Hepatocyte (in vitro differentiated cells): Measurements from ENCODE around the gene DSC2. TPM values are rescaled to one million over a fixed set of nuclear protein-coding genes. Genes with fewer than 3 reads are reported as not detected.
A peak's percentile ranks its signal among the peaks of the same experiment; 100 is the strongest.

ENCODE experiments used
- DNase-seq: peaks from one replicate; pipeline ENCODE4 v3.0.0-alpha.2; 2016; ENCODE audit warnings: low spot score
- H2AFZ ChIP-seq: fragments of 200-600 bp; sonication (generic); 2 replicates; pipeline ENCODE4 v1.6.0; 2016; ENCODE audit warnings: antibody characterized with exemption, mild to moderate bottlenecking
- H3K27ac ChIP-seq: fragments of 200-600 bp; sonication (generic); 2 replicates; pipeline ENCODE4 v1.5.1; 2016; ENCODE audit warnings: mild to moderate bottlenecking
- H3K27me3 ChIP-seq: fragments of 200-600 bp; sonication (generic); 2 replicates; pipeline ENCODE4 v1.6.1; 2016
- H3K36me3 ChIP-seq: fragments of 200-600 bp; sonication (generic); replicated peaks from 2 replicates; pipeline ENCODE4 v1.5.1; 2016; ENCODE audit warnings: low read depth; ENCODE audit not compliant: insufficient read depth
- H3K4me1 ChIP-seq: fragments of 200-600 bp; sonication (generic); 2 replicates; pipeline ENCODE4 v1.5.1; 2016; ENCODE audit warnings: mild to moderate bottlenecking, moderate library complexity; ENCODE audit not compliant: insufficient read depth
- H3K4me2 ChIP-seq: fragments of 200-600 bp; sonication (generic); 2 replicates; pipeline ENCODE4 v1.6.0; 2016
- H3K4me3 ChIP-seq: fragments of 200-600 bp; sonication (generic); 2 replicates; pipeline ENCODE4 v1.5.1; 2016; ENCODE audit warnings: mild to moderate bottlenecking
- H3K79me2 ChIP-seq: fragments of 200-600 bp; sonication (generic); 2 replicates; pipeline ENCODE4 v1.6.0; 2017; ENCODE audit warnings: mild to moderate bottlenecking
- H3K9me2 ChIP-seq: fragments of 200-600 bp; sonication (generic); replicated peaks from 2 replicates; pipeline ENCODE4 v1.6.0; 2017; ENCODE audit warnings: mild to moderate bottlenecking; ENCODE audit not compliant: insufficient read depth
- H3K9me3 ChIP-seq: fragments of 200-600 bp; sonication (generic); 2 replicates; pipeline ENCODE4 v1.5.1; 2016; ENCODE audit warnings: low read depth, mild to moderate bottlenecking
- H4K20me1 ChIP-seq: fragments of 200-600 bp; sonication (generic); 2 replicates; pipeline ENCODE4 v1.6.0; 2016; ENCODE audit warnings: mild to moderate bottlenecking; ENCODE audit not compliant: insufficient read depth, poor library complexity, severe bottlenecking
- EZH2 ChIP-seq: fragments of 200-600 bp; sonication (generic); IDR thresholded peaks from 2 replicates; pipeline ENCODE4 v1.6.1; 2016; ENCODE audit warnings: antibody characterized with exemption, mild to moderate bottlenecking, borderline replicate concordance
- EZH2phosphoT487 ChIP-seq: fragments of 200-600 bp; sonication (generic); IDR thresholded peaks from one replicate; pipeline ENCODE4 v1.6.1; 2018; ENCODE audit warnings: antibody characterized with exemption, mild to moderate bottlenecking, low read depth, moderate library complexity; ENCODE audit not compliant: unreplicated experiment, severe bottlenecking
- WGBS: methylation state at CpG from one replicate; pipeline ENCODE4 v1.1.6; 2016; ENCODE audit warnings: low lambda C conversion rate; ENCODE audit errors: missing lambda C conversion rate; 5-methylcytosine and 5-hydroxymethylcytosine counted together
- polyA plus RNA-seq: library from polyadenylated mRNA; unstranded; fragments of >200 nt; fragmentation: Nextera tagmentation; extraction: Ambion mirVana; gene quantifications from 2 replicates; pipeline ENCODE4 v1.2.1, GENCODE V29; 2016
- total RNA-seq: library from RNA; depleted of rRNA; stranded (reverse); fragments of >200 nt; gene quantifications from 2 replicates; pipeline ENCODE4 v1.2.3, GENCODE V29; 2014
- TF ChIP-seq, protein P1 (sequence below): fragments of 200-600 bp; sonication (generic); IDR thresholded peaks from 2 replicates; pipeline ENCODE4 v1.5.1; 2016; ENCODE audit warnings: antibody characterized with exemption, mild to moderate bottlenecking; ENCODE audit not compliant: poor library complexity

The DSC2 gene
- total and polyA plus RNA-seq, 2 experiments from 2014 or later, result 28.7 to 59.6 TPM

- no peaks in the 10 kb centered on the region for H4K20me1 ChIP-seq
- WGBS, result 90% methylated on average over 3 of the region's 3 CpGs
- H3K4me2 ChIP-seq, result no peak overlapping the region
- no peak overlapping the region for H3K27ac ChIP-seq
- H3K79me2 ChIP-seq, result peaks cover 10% of the 10 kb centered on the region
- no peaks in the 10 kb centered on the region for H3K9me3 ChIP-seq
- H3K36me3 ChIP-seq, result no peaks in the 10 kb centered on the region
- H3K9me2 ChIP-seq, result no peaks in the 10 kb centered on the region
- DNase-seq, result no peak
- no peak overlapping the region for H3K4me3 ChIP-seq
- no peak overlapping the region for H2AFZ ChIP-seq
- TF ChIP-seq, protein P1, sequence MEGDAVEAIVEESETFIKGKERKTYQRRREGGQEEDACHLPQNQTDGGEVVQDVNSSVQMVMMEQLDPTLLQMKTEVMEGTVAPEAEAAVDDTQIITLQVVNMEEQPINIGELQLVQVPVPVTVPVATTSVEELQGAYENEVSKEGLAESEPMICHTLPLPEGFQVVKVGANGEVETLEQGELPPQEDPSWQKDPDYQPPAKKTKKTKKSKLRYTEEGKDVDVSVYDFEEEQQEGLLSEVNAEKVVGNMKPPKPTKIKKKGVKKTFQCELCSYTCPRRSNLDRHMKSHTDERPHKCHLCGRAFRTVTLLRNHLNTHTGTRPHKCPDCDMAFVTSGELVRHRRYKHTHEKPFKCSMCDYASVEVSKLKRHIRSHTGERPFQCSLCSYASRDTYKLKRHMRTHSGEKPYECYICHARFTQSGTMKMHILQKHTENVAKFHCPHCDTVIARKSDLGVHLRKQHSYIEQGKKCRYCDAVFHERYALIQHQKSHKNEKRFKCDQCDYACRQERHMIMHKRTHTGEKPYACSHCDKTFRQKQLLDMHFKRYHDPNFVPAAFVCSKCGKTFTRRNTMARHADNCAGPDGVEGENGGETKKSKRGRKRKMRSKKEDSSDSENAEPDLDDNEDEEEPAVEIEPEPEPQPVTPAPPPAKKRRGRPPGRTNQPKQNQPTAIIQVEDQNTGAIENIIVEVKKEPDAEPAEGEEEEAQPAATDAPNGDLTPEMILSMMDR, result no peak
- TF ChIP-seq EZH2phosphoT487 (no peak), EZH2 (no peak)
- peaks cover 3% of the 10 kb centered on the region for H3K4me1 ChIP-seq
- H3K27me3 ChIP-seq, result no peaks in the 10 kb centered on the region
Measured at GRCh38 chr18:31104444-31104843, 2.2 kb upstream of the DSC2 start.

DNA sequence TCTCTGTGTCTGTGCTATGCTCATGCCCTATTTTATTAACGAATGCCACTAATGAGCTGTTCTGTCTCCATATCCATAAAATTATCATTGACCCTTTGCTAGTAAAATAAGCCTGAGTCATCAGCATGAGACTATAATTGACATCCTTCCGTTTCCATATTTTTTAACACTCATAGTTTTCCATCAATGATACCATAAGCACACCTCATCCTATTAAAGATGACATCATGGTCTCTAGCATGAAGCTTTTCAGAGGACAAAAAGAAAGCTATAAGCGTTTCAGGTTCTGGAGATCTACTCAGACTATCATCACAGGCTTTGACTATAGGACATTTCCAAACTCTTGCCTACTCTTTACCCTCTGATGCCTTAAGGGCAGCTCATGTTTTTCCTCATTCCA, 1.2 kb upstream of the DSC2 start:
- H3K4me1 ChIP-seq, result peaks cover 3% of the 10 kb centered on the region
- H2AFZ ChIP-seq, result no peak overlapping the region
- H4K20me1 ChIP-seq, result no peaks in the 10 kb centered on the region
- H3K79me2 ChIP-seq, result peaks cover 20% of the 10 kb centered on the region
- no peak overlapping the region for H3K4me3 ChIP-seq
- no peak for DNase-seq
- TF ChIP-seq EZH2phosphoT487 (no peak), EZH2 (no peak)
- TF ChIP-seq, protein P1, result no peak
- no peaks in the 10 kb centered on the region for H3K9me3 ChIP-seq
- H3K4me2 ChIP-seq, result no peak overlapping the region
- H3K9me2 ChIP-seq, result no peaks in the 10 kb centered on the region
- peak overlapping the region; percentile 99 for H3K27ac ChIP-seq
- H3K27me3 ChIP-seq, result no peaks in the 10 kb centered on the region
- H3K36me3 ChIP-seq, result no peaks in the 10 kb centered on the region
- 78% methylated on average over 3 of the region's 3 CpGs for WGBS

DNA sequence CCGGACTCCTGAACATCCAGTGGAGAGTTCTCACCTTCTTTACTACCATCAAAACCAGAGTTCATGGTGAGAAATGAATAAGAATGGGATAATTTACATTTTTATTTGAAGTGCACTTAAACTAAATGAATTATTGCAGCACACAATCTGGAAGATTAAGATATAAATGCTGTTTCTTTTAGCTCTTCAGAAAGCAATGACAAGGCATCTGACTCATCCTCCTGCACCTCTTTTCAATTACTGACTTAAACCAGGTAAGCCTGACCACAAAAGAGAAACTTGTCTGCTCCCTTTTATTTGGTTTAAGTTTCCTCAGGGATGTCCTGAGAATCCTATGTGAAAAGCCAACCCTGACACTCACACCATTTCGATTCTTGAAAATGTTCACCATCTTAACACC, 720 bp upstream of the DSC2 start:
- H3K9me2 ChIP-seq, result no peaks in the 10 kb centered on the region
- DNase-seq, result peak; percentile 15
- 68% methylated on average over 2 of the region's 2 CpGs for WGBS

DNA sequence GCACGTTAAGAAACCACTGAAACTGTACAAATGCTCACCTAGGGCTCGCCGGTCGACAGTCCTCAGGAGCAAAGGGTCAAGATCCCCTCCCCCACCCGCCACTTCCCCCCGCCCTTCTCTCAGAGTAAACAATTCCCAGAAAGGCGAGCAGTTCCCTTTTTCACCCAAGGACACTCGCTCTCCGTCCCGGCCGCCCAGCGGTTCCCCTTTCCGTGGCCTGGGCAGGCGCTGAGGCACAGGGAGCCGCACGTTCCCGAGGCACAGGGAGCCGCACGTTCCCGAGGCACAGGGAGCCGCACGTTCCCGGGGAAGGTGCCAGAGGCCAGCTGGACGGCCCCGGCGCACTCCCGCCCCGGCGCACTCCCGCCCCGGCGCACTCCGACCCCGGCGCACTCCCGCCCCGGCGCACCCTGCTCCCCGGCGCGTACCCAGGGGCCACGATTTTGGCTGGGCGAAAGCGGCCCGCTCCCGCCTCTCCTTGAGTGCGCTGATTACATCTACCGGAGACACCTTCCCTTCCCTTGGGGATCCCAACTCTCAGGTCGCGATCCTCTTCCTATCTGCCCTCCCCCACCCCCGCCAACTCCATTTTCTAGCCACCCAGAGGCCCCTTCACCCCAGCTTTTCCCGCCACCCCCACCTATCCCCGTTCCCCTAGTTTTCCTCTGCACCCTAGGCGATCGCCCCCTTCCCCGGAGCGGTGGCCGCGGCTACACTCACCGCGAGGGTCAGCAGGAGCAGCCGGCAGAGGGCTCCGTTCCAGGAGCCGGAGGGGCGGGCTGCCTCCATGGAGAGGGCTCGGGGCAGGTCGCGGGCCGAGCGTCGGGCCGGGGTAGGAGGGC, 817 bp downstream of the DSC2 start:
- peaks cover 40% of the 10 kb centered on the region for H3K79me2 ChIP-seq
- H3K4me3 ChIP-seq, result peak overlapping the region; percentile 84
- peak overlapping the region; percentile 54 for H2AFZ ChIP-seq
- 1% methylated on average over 40 of the region's 72 CpGs for WGBS
- DNase-seq, result peak; percentile 82
- H3K9me2 ChIP-seq, result no peaks in the 10 kb centered on the region
- peak overlapping the region; percentile 80 for H3K4me2 ChIP-seq
- TF ChIP-seq, protein P1, result peak; percentile 32
- no peak for TF ChIP-seq EZH2phosphoT487
- H3K36me3 ChIP-seq, result no peaks in the 10 kb centered on the region
- H3K4me1 ChIP-seq, result peaks cover 3% of the 10 kb centered on the region
- no peaks in the 10 kb centered on the region for H3K9me3 ChIP-seq
- peak overlapping the region; percentile 99 for H3K27ac ChIP-seq
- H3K27me3 ChIP-seq, result no peaks in the 10 kb centered on the region
- H4K20me1 ChIP-seq, result no peaks in the 10 kb centered on the region

More for the DNA sequence above, 720 bp upstream of the DSC2 start:
- Histone ChIP-seq H3K4me2 (peak overlapping the region; percentile 80), H2AFZ (peak overlapping the region; percentile 54), H3K36me3 (no peaks in the 10 kb centered on the region), H3K4me3 (no peak overlapping the region), H3K27me3 (no peaks in the 10 kb centered on the region), H3K27ac (peak overlapping the region; percentile 99), H3K4me1 (peaks cover 3% of the 10 kb centered on the region), H3K9me3 (no peaks in the 10 kb centered on the region), H4K20me1 (no peaks in the 10 kb centered on the region), H3K79me2 (peaks cover 25% of the 10 kb centered on the region)
- TF ChIP-seq EZH2phosphoT487 (no peak), EZH2 (peak; percentile 14)
